IMR-90 (cell line): ENCODE data around the gene GSG1L.

Experiments used
- CTCF ChIP-seq: conservative IDR thresholded peaks from 2 replicates; pipeline ENCODE4 v1.5.1; 2012; ENCODE audit warnings: mild to moderate bottlenecking, low read depth, low read length, improper control_type of control experiment
- MAFK ChIP-seq: IDR thresholded peaks from 2 replicates; pipeline ENCODE4 v1.6.1; 2012; ENCODE audit warnings: low read depth, low read length, improper control_type of control experiment
- MAZ ChIP-seq: IDR thresholded peaks from 2 replicates; pipeline ENCODE4 v1.6.1; 2012; ENCODE audit warnings: low read depth, mild to moderate bottlenecking, low read length, improper control_type of control experiment, moderate library complexity, borderline replicate concordance
- POLR2A ChIP-seq: IDR thresholded peaks from 2 replicates; pipeline ENCODE4 v1.6.1; 2012; ENCODE audit warnings: mild to moderate bottlenecking, low read depth, low read length
- RFX5 ChIP-seq: IDR thresholded peaks from 2 replicates; pipeline ENCODE4 v1.8.0; 2012; ENCODE audit warnings: low read depth, mild to moderate bottlenecking, low read length, moderate library complexity
- USF2 ChIP-seq: fragments of 150-350 bp; IDR thresholded peaks from 2 replicates; pipeline ENCODE4 v1.6.1; 2017; ENCODE audit warnings: mild to moderate bottlenecking, antibody characterized with exemption, low read length, low read depth

- TF ChIP-seq POLR2A (no peak), CTCF (no peak), MAZ (no peak), USF2 (no peak), MAFK (no peak), RFX5 (no peak)
Observed at GRCh38 chr16:27947696-27948095, 115.8 kb downstream of the GSG1L start.
